ENCODE results near the gene ATP10A. TPM values are rescaled to one million over a fixed set of nuclear protein-coding genes. Genes with fewer than 3 reads are reported as not detected.
"Not testable (repeated sequence)": the region's sequence is repeated elsewhere in the genome, so short reads cannot be mapped to it uniquely, and the experiment has no call there.

The ATP10A gene
- polyA plus RNA-seq, 1 donor (not counting 4 experiments of a cell fraction or from before 2014, with no cell fraction given), result not detected

- FAIRE-seq (no peak), DNase-seq (ENCODE audit: low read depth, low spot score) (no peak)
- Histone ChIP-seq H3K4me3 (ENCODE audit: control insufficient read depth in 2 of 3, extremely low read depth in 1 of 3, insufficient read depth in 2 of 3, low read depth in 1 of 3, low read length in 3 of 3) (no peak overlapping the region), H3K4me1 (ENCODE audit: control insufficient read depth, extremely low read depth, insufficient read depth, low read length) (no peaks in the 10 kb centered on the region), H3K27me3 (ENCODE audit: control insufficient read depth, extremely low read depth, insufficient read depth, low read length) (no peaks in the 10 kb centered on the region), H3K9me3 (ENCODE audit: control insufficient read depth, low read depth, low read length) (no peaks in the 10 kb centered on the region), H3K27ac (ENCODE audit: control insufficient read depth, insufficient read depth, low read length) (no peak overlapping the region), H3K4me2 (ENCODE audit: control insufficient read depth, extremely low read depth, insufficient read depth, low read depth, low read length) (no peak overlapping the region), H3K9ac (ENCODE audit: control insufficient read depth, extremely low read depth, insufficient read depth, low read length) (no peak overlapping the region), H3K36me3 (ENCODE audit: control insufficient read depth in 2 of 2, extremely low read depth in 1 of 2, insufficient read depth in 2 of 2, low read length in 2 of 2) (no peaks in the 10 kb centered on the region), H3K79me2 (ENCODE audit: control insufficient read depth, insufficient read depth, low read length) (no peaks in the 10 kb centered on the region), H3K9me1 (ENCODE audit: control insufficient read depth, extremely low read depth, insufficient read depth, low read length) (no peaks in the 10 kb centered on the region), H2AFZ (ENCODE audit: control insufficient read depth, low read length) (no peak overlapping the region), H4K20me1 (ENCODE audit: control insufficient read depth, extremely low read depth, insufficient read depth, low read length) (no peaks in the 10 kb centered on the region)
- dilution Hi-C loops (cut with MboI; ENCODE audit: extremely low pct_ligation_motif_present, low sequenced_read_pairs), result no loop called here
- TF ChIP-seq CTCF (optimal IDR thresholded peaks at IDR 0.05 in 1 of 3, IDR thresholded peaks at IDR 0.05 in 1 of 3, conservative IDR thresholded peaks at IDR 0.05 in 1 of 3; ENCODE audit: extremely low read depth in 1 of 3, insufficient read depth in 2 of 3, low read length in 3 of 3), result no peak
- TF ChIP-seq EZH2 (IDR thresholded peaks at IDR 0.05; ENCODE audit: low read length), result no peak
Observed at GRCh38 chr15:25641762-25642161, 221.4 kb downstream of the ATP10A start.

- dilution Hi-C loops (cut with MboI; ENCODE audit: extremely low pct_ligation_motif_present, low sequenced_read_pairs), result no loop called here
- Histone ChIP-seq H3K4me2 (ENCODE audit: control insufficient read depth, extremely low read depth, insufficient read depth, low read depth, low read length) (no peak overlapping the region), H3K9me1 (ENCODE audit: control insufficient read depth, extremely low read depth, insufficient read depth, low read length) (no peaks in the 10 kb centered on the region), H2AFZ (ENCODE audit: control insufficient read depth, low read length) (no peak overlapping the region), H3K27ac (ENCODE audit: control insufficient read depth, insufficient read depth, low read length) (no peak overlapping the region), H4K20me1 (ENCODE audit: control insufficient read depth, extremely low read depth, insufficient read depth, low read length) (no peaks in the 10 kb centered on the region), H3K9me3 (ENCODE audit: control insufficient read depth, low read depth, low read length) (no peaks in the 10 kb centered on the region), H3K27me3 (ENCODE audit: control insufficient read depth, extremely low read depth, insufficient read depth, low read length) (no peaks in the 10 kb centered on the region), H3K79me2 (ENCODE audit: control insufficient read depth, insufficient read depth, low read length) (no peaks in the 10 kb centered on the region), H3K36me3 (ENCODE audit: control insufficient read depth in 2 of 2, extremely low read depth in 1 of 2, insufficient read depth in 2 of 2, low read length in 2 of 2) (no peaks in the 10 kb centered on the region), H3K4me3 (ENCODE audit: control insufficient read depth in 2 of 3, extremely low read depth in 1 of 3, insufficient read depth in 2 of 3, low read depth in 1 of 3, low read length in 3 of 3) (no peak overlapping the region), H3K4me1 (ENCODE audit: control insufficient read depth, extremely low read depth, insufficient read depth, low read length) (no peaks in the 10 kb centered on the region), H3K9ac (ENCODE audit: control insufficient read depth, extremely low read depth, insufficient read depth, low read length) (no peak overlapping the region)
- FAIRE-seq (no peak), DNase-seq (ENCODE audit: low read depth, low spot score) (no peak)
- no peak for TF ChIP-seq CTCF (optimal IDR thresholded peaks at IDR 0.05 in 1 of 3, IDR thresholded peaks at IDR 0.05 in 1 of 3, conservative IDR thresholded peaks at IDR 0.05 in 1 of 3; ENCODE audit: extremely low read depth in 1 of 3, insufficient read depth in 2 of 3, low read length in 3 of 3)
- TF ChIP-seq EZH2 (IDR thresholded peaks at IDR 0.05; ENCODE audit: low read length), result no peak
Observed at GRCh38 chr15:25641361-25641760, 221.8 kb downstream of the ATP10A start.

- H3K36me3 ChIP-seq (ENCODE audit: control insufficient read depth in 2 of 2, extremely low read depth in 1 of 2, insufficient read depth in 2 of 2, low read length in 2 of 2); H3K4me3 ChIP-seq (ENCODE audit: control insufficient read depth in 2 of 3, extremely low read depth in 1 of 3, insufficient read depth in 2 of 3, low read depth in 1 of 3, low read length in 3 of 3); H3K9me1 ChIP-seq (ENCODE audit: control insufficient read depth, extremely low read depth, insufficient read depth, low read length); H3K4me2 ChIP-seq (ENCODE audit: control insufficient read depth, extremely low read depth, insufficient read depth, low read depth, low read length); H3K27me3 ChIP-seq (ENCODE audit: control insufficient read depth, extremely low read depth, insufficient read depth, low read length); FAIRE-seq; H3K27ac ChIP-seq (ENCODE audit: control insufficient read depth, insufficient read depth, low read length); H2AFZ ChIP-seq (ENCODE audit: control insufficient read depth, low read length); H3K4me1 ChIP-seq (ENCODE audit: control insufficient read depth, extremely low read depth, insufficient read depth, low read length); H3K9ac ChIP-seq (ENCODE audit: control insufficient read depth, extremely low read depth, insufficient read depth, low read length); H4K20me1 ChIP-seq (ENCODE audit: control insufficient read depth, extremely low read depth, insufficient read depth, low read length); dilution Hi-C loops (cut with MboI; ENCODE audit: extremely low pct_ligation_motif_present, low sequenced_read_pairs); H3K79me2 ChIP-seq (ENCODE audit: control insufficient read depth, insufficient read depth, low read length); H3K9me3 ChIP-seq (ENCODE audit: control insufficient read depth, low read depth, low read length); DNase-seq (ENCODE audit: low read depth, low spot score): not testable (repeated sequence)
Observed at GRCh38 chr15:25640959-25641358, 222.2 kb downstream of the ATP10A start.
